ENCODE data around the gene GBP4. TPM values are rescaled to one million over a fixed set of nuclear protein-coding genes. Genes with fewer than 3 reads are reported as not detected.
"Not testable (repeated sequence)": the region's sequence is repeated elsewhere in the genome, so short reads cannot be mapped to it uniquely, and the experiment has no call there.

GBP4 gene
- polyA plus RNA-seq (2012; ENCODE audit: missing spikeins) = 6.7 TPM

- DNase-seq (ENCODE audit: insufficient read length) (no peak), FAIRE-seq (peak; percentile 92)
- no peak for TF ChIP-seq POLR2AphosphoS5 (IDR thresholded peaks at IDR 0.05; ENCODE audit: low read depth, low read length)
- TF ChIP-seq POLR2A (IDR thresholded peaks at IDR 0.05; ENCODE audit: low read depth, low read length) = peak; percentile 33; the same call in 1 of the 2 replicates
- TF ChIP-seq TAF1 (IDR thresholded peaks at IDR 0.05; ENCODE audit: borderline replicate concordance, low read depth, low read length) = no peak
Observed at GRCh38 chr1:89198491-89199072, at the start of gene GBP4. GBP4 (minus strand) TSS chr1:89198942; CDS start chr1:89198834, 108 bp downstream.

- DNase-seq (ENCODE audit: insufficient read length) (no peak), FAIRE-seq (no peak)
Observed at GRCh38 chr1:89243046-89243445, 44.3 kb upstream of the GBP4 start.

GRCh38 chr1:89221341-89221740 lies 22.6 kb upstream of the GBP4 start:
- TF ChIP-seq TAF1 (IDR thresholded peaks at IDR 0.05; ENCODE audit: borderline replicate concordance, low read depth, low read length) (no peak), POLR2A (IDR thresholded peaks at IDR 0.05; ENCODE audit: low read depth, low read length) (no peak), POLR2AphosphoS5 (IDR thresholded peaks at IDR 0.05; ENCODE audit: low read depth, low read length) (no peak)
- FAIRE-seq (no peak), DNase-seq (ENCODE audit: insufficient read length) (no peak)

More at GRCh38 chr1:89243046-89243445, 44.3 kb upstream of the GBP4 start:
- TF ChIP-seq POLR2AphosphoS5 (IDR thresholded peaks at IDR 0.05; ENCODE audit: low read depth, low read length) (no peak), POLR2A (IDR thresholded peaks at IDR 0.05; ENCODE audit: low read depth, low read length) (no peak), TAF1 (IDR thresholded peaks at IDR 0.05; ENCODE audit: borderline replicate concordance, low read depth, low read length) (no peak)

GRCh38 chr1:89219851-89220250 lies 21.1 kb upstream of the GBP4 start:
- not testable (repeated sequence) for FAIRE-seq; DNase-seq (ENCODE audit: insufficient read length)

- not testable (repeated sequence) for DNase-seq (ENCODE audit: insufficient read length); FAIRE-seq
Observed at GRCh38 chr1:89218941-89219340, 20.2 kb upstream of the GBP4 start.

GRCh38 chr1:89213347-89213746 lies 14.6 kb upstream of the GBP4 start:
- FAIRE-seq (no peak), DNase-seq (ENCODE audit: insufficient read length) (no peak)
- TF ChIP-seq POLR2AphosphoS5 (IDR thresholded peaks at IDR 0.05; ENCODE audit: low read depth, low read length) = no peak
- TF ChIP-seq POLR2A (IDR thresholded peaks at IDR 0.05; ENCODE audit: low read depth, low read length) = no peak
- TF ChIP-seq TAF1 (IDR thresholded peaks at IDR 0.05; ENCODE audit: borderline replicate concordance, low read depth, low read length) = no peak

GRCh38 chr1:89211035-89211634 lies 12.4 kb upstream of the GBP4 start:
- no peak for TF ChIP-seq POLR2AphosphoS5 (IDR thresholded peaks at IDR 0.05; ENCODE audit: low read depth, low read length)
- TF ChIP-seq TAF1 (IDR thresholded peaks at IDR 0.05; ENCODE audit: borderline replicate concordance, low read depth, low read length) = no peak
- TF ChIP-seq POLR2A (IDR thresholded peaks at IDR 0.05; ENCODE audit: low read depth, low read length) = no peak
- DNase-seq (ENCODE audit: insufficient read length) (no peak), FAIRE-seq (no peak)

GRCh38 chr1:89206373-89206772 lies 7.6 kb upstream of the GBP4 start:
- no peak for FAIRE-seq

GRCh38 chr1:89203166-89203565 lies 4.4 kb upstream of the GBP4 start:
- no peak for FAIRE-seq
- DNase-seq (ENCODE audit: insufficient read length) = no peak
- no peak for TF ChIP-seq POLR2A (IDR thresholded peaks at IDR 0.05; ENCODE audit: low read depth, low read length)
- no peak for TF ChIP-seq POLR2AphosphoS5 (IDR thresholded peaks at IDR 0.05; ENCODE audit: low read depth, low read length)
- no peak for TF ChIP-seq TAF1 (IDR thresholded peaks at IDR 0.05; ENCODE audit: borderline replicate concordance, low read depth, low read length)

More at GRCh38 chr1:89206373-89206772, 7.6 kb upstream of the GBP4 start:
- DNase-seq (ENCODE audit: insufficient read length) = no peak
- no peak for TF ChIP-seq POLR2AphosphoS5 (IDR thresholded peaks at IDR 0.05; ENCODE audit: low read depth, low read length)
- no peak for TF ChIP-seq POLR2A (IDR thresholded peaks at IDR 0.05; ENCODE audit: low read depth, low read length)
- no peak for TF ChIP-seq TAF1 (IDR thresholded peaks at IDR 0.05; ENCODE audit: borderline replicate concordance, low read depth, low read length)

GRCh38 chr1:89201106-89201794 lies 2.5 kb upstream of the GBP4 start:
- TF ChIP-seq TAF1 (IDR thresholded peaks at IDR 0.05; ENCODE audit: borderline replicate concordance, low read depth, low read length) = no peak
- TF ChIP-seq POLR2AphosphoS5 (IDR thresholded peaks at IDR 0.05; ENCODE audit: low read depth, low read length) = no peak
- TF ChIP-seq POLR2A (IDR thresholded peaks at IDR 0.05; ENCODE audit: low read depth, low read length) = no peak
- DNase-seq (ENCODE audit: insufficient read length) = no peak
- FAIRE-seq = peak; percentile 79

- TF ChIP-seq POLR2A (IDR thresholded peaks at IDR 0.05; ENCODE audit: low read depth, low read length) (no peak), TAF1 (IDR thresholded peaks at IDR 0.05; ENCODE audit: borderline replicate concordance, low read depth, low read length) (no peak), POLR2AphosphoS5 (IDR thresholded peaks at IDR 0.05; ENCODE audit: low read depth, low read length) (no peak)
- no peak for DNase-seq (ENCODE audit: insufficient read length)
- peak; percentile 76 for FAIRE-seq
Observed at GRCh38 chr1:89200663-89201062, 1.9 kb upstream of the GBP4 start.

GRCh38 chr1:89199525-89200031 lies 836 bp upstream of the GBP4 start:
- FAIRE-seq = no peak
- TF ChIP-seq POLR2AphosphoS5 (IDR thresholded peaks at IDR 0.05; ENCODE audit: low read depth, low read length) (no peak), TAF1 (IDR thresholded peaks at IDR 0.05; ENCODE audit: borderline replicate concordance, low read depth, low read length) (no peak), POLR2A (IDR thresholded peaks at IDR 0.05; ENCODE audit: low read depth, low read length) (no peak)
- DNase-seq (ENCODE audit: insufficient read length) = no peak

Data from GM12892 (cell line).